ENCODE results near the gene PDIK1L. TPM values are rescaled to one million over a fixed set of nuclear protein-coding genes. Genes with fewer than 3 reads are reported as not detected.
A peak's percentile ranks its signal among the peaks of the same experiment; 100 is the strongest.

PDIK1L gene
- total RNA-seq, 1 donor from 2014 or later, result 14.9 TPM

- DNase-seq (ENCODE audit: low spot score), result no peak
Observed at GRCh38 chr1:26153966-26154532, 42.4 kb downstream of the PDIK1L start.

- DNase-seq (ENCODE audit: low spot score), result no peak
Observed at GRCh38 chr1:26154750-26155149, 43.1 kb downstream of the PDIK1L start.

DNA sequence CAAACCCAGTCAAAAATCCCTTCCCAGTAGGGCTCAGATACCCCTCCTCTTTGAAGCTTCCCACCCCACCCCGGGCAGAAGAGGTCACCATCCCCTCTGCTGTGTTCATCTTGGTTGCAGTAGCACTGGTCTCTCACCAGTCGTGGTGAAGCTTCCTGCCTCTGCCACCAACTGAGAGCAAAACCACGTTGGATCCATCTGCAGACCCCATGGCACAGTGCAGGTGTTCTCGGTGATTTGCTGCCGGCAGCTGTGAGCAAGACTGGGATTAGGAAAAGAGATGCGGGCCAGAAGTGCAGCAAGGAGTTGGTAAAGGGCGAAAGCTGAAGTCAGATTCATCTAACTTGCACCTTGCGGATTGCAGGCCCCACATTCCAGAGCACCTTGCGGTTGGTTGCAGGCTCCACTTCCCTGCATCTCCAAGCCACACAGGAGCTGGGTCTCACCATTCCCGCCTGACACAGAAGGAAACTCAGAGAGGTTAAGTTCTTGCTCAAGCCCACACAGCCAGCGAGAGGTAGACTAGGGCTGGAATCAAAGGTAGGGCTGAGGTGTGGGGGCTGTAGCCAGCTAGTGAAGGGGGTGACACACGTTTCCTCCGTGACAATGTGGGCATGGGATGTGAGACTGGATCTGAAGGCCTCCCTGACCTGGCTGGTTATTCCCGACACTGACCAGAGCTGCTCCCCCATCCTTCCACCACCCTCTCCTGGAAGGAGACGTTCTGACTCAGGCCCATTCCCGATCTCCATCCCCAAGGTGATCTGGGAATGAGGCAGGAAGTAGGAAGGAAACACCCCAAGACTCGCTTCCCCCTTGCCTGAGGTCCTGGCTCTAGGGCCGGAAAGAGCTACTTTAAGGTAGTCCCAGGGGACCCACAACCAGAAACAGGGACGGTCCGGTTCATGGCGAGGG is 44.0 kb downstream of the PDIK1L start:
- DNase-seq (ENCODE audit: low spot score), result no peak

DNA sequence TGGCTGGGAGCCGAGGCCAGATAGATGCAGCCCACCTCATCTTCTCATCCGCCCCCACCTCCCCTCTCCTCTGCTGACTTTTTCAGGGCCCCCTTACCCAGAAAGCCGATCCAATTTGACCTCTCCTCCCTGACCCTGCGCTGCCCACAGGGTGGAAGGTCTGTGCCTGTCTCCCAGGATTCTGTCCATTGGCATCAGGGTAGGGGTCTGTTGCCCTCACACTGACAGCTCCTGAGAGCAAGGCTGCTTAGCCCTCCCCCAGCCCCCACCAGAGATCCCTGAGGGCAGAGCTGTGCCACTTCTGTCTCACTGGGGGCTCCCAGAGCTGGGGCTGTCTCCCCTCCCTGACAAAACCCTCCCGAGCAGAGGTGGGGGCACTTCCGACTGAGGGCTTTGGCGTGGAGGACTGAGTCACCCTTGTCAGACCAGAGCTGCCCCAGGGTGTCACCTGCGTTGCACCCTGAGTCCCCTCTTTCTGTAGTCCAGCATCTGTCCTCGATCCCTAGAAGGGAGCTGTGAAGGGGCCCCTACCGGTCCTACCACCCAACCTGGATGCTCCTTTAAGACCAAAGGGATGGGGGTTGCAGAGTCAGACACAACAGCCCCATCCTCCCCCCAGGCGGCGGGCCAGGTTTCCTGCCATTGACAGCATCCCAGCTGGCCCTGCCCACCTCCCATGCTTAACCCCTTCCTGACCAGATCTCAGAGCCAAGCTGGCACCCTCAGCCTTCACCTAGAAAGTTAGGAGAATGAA is 44.8 kb downstream of the PDIK1L start:
- no peak for DNase-seq (ENCODE audit: low spot score)

- no peak for DNase-seq (ENCODE audit: low spot score)
Observed at GRCh38 chr1:26158271-26158907, 46.8 kb downstream of the PDIK1L start.

- no peak for DNase-seq (ENCODE audit: low spot score)
Observed at GRCh38 chr1:26158908-26159742, 47.5 kb downstream of the PDIK1L start, which contains the start of gene FAM110D. FAM110D (plus strand) TSS chr1:26159079; CDS start chr1:26161292, 2,213 bp downstream.

DNA sequence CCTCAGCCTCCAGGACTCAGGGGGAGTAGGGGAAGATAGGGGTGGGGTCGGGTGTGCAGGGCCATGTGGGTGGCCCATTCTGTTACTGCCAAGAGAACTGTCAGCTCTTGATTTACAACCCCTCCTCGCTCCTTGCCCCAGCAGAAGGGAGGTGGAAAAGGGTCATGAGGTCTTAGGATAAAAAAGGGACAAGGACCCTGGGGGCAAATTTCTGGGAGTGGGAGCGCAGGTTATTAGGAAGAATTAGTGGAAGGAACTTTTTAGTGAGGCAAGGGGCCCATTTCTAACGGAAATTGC is 48.1 kb downstream of the PDIK1L start:
- DNase-seq (ENCODE audit: low spot score), result no peak

GRCh38 chr1:26160527-26161414 is 49.1 kb downstream of the PDIK1L start:
- DNase-seq (ENCODE audit: low spot score), result no peak

- peak; percentile 38 for DNase-seq (ENCODE audit: low spot score)
Observed at GRCh38 chr1:26161415-26162219, 50.0 kb downstream of the PDIK1L start.

DNA sequence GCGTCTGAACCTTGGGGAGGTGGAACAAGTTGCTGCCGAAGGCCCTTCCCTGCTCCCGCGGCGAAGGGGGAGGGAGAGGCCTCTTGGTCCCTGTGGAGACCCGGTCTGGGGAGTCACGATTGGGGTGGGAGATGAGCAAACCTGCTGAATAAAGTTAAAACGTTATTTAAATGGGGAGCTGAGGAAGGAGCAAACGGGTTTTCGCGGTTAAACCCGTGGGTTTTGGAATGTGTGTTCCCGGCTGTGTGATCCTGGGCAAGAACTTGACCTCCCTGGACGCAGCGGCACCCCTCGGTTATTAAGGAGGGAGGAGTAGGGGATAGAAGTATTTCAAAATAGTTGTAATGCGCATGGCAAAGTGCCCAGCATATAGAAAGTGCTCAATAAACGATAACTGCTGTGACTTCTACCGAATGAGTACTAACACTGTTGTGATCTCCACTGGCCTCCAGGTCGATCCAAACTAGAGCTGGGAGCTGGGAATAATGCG is 50.6 kb downstream of the PDIK1L start:
- no peak for DNase-seq (ENCODE audit: low spot score)

GRCh38 chr1:26163684-26164035 is 52.0 kb downstream of the PDIK1L start:
- no peak for DNase-seq (ENCODE audit: low spot score)

- no peak for DNase-seq (ENCODE audit: low spot score)
Observed at GRCh38 chr1:26164036-26164860, 52.6 kb downstream of the PDIK1L start.

DNA sequence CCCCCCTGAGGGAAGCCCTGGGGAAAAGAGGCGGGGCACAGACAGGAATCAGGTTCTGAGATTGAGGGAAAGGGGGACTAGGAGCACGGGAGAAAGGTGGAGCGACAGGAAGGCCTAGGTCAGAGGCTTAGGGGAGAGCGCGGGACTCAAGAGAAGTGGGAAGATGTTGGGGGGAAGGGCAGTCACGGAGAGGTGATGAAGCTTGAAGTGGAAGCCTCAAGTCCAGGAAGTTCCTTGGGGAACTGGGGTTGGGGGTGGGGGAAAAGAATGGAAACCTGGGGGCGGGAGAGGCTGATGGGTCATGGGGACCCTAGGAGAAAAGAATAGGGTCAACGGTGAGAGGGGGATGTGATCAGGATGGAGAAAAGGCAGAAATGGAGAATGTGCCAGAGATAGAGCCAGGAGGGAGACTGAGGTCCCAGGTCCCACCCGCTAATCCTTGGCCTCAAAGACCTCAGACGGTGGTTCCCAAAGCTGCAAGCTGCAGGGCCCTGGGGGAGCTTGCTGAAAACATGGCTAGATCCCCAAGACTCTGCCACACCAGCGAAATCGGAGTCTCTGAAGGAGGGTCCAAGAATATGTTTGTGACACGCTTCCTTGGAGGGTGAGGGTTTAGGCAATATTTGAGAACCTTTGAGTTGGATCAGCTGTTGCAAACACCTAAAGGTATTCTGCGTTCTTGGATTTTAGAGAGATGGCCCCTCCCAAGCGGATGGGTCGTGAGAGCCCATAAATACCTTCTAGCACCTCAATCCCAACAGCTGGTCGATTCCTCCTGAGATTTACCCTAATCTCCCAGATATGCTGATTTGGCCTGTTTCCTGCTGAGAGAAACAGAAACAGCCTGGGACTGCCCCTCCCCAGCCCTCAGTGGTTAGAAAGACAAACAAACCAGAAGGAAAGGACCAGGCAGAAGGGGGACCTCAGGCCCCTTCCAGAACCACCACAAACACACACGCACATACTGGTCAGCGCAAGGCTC is 53.5 kb downstream of the PDIK1L start:
- peak; percentile 72 for DNase-seq (ENCODE audit: low spot score)

DNA sequence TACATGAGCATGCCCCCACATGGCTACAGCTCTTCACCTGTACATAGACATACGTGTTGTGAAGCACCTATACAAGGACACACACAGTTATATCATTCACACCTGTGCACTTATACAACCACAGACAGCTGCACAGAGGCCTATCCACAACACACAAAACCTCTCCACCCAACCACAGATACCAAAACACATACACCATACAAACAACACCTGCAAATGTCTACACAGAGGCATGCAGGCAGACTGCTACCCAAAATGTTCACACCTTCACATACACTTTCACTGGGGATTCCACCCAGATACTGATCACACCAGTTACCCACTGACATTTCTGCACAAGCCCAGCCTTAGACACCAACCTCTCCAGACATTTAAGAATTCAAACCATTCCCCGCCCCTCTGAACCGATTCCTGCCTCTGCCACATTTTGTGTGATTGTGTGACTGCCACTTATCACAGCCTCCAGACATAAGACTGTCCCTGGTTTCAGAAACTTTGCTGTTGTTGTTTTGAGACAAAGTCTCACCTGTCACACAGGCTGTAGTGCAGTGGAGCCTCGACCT is 55.2 kb downstream of the PDIK1L start:
- DNase-seq (ENCODE audit: low spot score), result no peak

GRCh38 chr1:26168410-26169197 is 57.0 kb downstream of the PDIK1L start, which contains the start of gene C1orf232:
C1orf232 (minus strand) TSS chr1:26168963; CDS start chr1:26168499, 464 bp downstream.
- peak; percentile 44 for DNase-seq (ENCODE audit: low spot score)

DNA sequence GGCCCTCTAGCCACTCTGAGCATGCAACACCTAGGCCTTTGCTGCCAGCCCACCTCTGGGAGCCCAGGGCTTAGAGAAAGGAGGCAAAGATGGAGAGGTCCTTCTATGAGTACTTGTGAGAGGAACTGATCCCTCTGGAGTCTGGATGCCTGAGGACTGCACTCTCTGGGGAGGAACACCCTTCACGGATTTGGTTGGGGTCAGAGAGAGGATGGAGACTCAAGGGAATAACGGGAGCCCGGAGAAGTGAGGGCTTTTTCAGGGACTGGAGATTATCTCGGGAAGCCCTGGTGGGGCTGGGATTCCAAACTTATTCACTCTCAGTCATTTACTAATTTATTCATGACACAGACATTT is 57.6 kb downstream of the PDIK1L start:
- DNase-seq (ENCODE audit: low spot score), result no peak
